HG03097 (cell line): ENCODE results near the gene PIP4K2A.
A peak's percentile ranks its signal among the peaks of the same experiment; 100 is the strongest.

Source experiments
- ATAC-seq: cut with Tn5 transposase; IDR thresholded peaks from one replicate; pipeline ENCODE4 v1.9.1; 2021; ENCODE audit not compliant: unreplicated experiment, low FRiP score

PIP4K2A gene

DNA sequence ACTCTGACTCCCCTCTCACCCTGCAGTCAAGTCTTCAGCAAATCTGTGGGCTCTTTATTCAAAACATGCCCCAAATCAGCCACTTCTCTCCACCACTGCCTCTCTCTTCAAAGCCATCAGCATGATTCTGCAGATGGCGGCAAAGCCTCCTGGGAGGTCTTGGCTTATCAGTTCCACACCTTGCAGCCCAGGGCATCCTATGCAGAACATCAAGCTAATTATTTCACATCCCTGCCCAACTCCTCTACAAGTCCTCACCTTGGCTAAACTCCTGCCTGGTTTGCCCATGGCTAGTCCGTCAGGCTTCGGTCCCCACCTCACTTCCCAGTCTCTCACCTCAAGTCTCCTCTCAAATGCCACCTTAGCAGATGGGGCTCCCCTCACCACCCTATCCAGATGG, 70.2 kb downstream of the PIP4K2A start:
- no peak for ATAC-seq

DNA sequence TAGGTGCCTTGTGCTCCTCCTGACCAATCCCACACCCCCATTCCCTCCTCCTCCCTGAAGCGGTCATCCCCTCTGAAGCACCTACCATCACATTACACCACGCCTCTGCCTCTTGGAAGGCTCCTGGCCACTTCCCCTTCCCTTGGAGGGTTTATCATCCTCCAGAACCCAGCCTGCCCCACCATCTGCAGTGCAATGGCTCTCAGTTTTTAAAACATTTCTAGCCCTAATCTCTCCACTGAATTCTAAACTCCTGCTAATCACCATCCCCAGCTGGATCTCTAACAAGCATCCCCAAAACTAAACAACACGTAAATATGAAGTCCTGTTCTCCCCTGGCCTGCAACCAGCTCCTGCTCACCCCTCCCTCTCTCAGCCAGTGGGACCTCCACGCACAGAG, 70.6 kb downstream of the PIP4K2A start:
- ATAC-seq, result no peak

DNA sequence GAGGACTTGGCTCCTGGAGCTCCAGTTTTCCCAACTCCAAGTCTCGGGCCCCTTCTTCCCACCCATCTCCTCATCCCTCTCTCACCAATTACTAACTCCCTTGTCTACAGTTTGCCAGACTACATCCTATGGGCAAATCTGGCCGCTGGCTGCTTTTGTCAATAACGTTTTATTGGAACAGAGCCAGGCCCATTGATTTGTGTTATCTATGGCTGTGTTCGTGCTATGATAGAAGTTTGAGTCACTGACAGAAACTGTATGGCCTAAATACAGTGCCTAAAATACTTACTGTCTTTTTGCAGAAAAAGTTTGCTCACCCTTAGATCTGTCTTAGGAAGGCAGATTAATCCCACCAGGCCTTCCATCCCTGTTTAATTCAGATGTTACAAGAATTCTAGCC, 71.3 kb downstream of the PIP4K2A start:
- ATAC-seq, result no peak

DNA sequence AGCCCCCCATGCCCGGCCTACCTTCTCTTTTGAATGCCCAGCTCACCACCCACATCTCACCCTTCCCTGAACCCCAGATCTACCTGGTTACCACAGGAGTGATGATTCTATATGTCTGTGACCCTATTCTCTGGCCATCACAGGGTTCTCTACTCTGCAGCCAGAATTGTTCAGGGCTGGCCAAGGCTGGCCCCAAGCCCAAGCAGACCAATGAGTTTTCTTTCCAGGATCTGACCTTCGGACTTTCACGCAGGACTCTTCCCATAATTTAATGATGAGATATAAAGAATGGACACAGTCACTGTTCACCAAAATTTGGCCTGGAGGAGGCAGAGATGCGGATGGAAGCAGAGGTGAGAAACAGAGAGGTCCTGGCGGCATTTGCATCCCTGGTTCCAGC, 72.6 kb downstream of the PIP4K2A start:
- no peak for ATAC-seq

DNA sequence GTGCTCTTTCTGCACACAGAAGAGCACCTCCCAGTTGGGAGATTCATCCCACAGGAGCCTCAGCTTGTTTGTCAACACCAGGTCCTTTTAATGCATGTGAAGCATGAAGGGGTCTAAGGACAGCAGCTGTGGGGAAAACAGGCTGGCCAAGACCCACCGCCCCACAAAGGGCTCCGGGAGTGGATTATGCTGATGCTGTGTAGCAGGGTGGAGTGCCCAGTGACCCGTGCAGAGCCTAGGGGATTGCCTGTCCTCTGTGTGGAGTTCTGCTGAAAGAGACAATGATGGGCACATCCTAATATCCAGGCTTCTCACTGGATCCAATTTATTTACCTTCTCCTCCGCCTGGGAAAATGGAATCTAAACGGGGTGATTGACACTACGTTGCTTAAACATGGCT, 74.0 kb downstream of the PIP4K2A start:
- ATAC-seq, result no peak

DNA sequence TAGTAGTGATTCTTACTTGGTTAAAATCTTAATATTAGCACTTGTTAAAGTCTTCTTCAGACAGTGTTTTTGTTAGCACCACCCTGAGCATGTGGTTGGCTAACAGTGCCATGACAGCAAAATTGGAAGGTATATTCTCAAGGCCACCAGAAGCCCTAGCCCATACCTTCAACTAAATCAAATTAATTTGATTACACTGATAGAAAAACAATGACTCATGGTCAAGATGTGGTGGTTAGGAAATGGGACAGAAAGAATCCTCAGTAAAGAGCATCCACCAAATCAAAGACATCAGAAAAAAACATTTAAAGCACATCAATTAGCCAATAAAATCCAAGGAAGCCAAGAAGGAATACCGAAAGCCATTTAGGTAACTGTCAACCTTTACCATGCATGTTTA, 75.5 kb downstream of the PIP4K2A start:
- ATAC-seq, result no peak

DNA sequence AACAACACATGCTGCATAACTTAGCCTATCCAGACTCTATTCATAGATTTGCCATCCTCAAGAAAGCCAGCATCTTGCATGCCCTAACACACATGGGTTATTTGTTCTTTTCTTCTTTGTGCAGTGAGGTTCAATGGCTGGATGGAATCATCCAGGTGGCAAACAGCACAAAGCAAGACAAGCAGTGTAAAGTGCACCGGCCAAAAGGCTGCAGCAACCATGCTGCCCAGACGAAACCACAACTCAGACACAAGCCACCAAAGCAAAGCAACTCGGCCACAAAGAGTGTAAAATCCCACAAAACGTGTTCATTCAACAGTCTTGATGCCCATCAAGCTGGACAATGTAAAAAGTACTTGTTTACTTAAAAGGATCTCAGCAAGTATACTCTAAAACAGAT, 76.9 kb downstream of the PIP4K2A start:
- no peak for ATAC-seq

DNA sequence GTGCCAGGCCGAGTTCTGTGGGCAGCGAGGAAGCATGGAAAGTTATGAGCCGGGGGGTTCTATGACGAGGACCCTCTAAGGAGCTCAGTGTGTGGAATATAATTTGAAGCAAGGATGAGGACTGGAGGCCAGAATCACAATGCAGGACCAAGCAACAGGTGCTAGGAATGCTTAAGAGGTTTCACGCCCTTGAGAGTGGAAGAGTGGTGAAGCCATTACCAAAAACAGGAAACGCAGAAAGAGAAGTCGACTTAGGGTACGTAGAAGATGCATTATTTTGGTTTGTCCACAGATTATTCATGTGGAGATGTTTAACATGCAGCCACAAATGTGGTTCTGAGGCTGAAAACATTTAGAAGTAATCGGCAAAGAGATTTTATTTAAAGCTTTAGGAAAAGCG, 78.7 kb downstream of the PIP4K2A start:
- no peak for ATAC-seq

DNA sequence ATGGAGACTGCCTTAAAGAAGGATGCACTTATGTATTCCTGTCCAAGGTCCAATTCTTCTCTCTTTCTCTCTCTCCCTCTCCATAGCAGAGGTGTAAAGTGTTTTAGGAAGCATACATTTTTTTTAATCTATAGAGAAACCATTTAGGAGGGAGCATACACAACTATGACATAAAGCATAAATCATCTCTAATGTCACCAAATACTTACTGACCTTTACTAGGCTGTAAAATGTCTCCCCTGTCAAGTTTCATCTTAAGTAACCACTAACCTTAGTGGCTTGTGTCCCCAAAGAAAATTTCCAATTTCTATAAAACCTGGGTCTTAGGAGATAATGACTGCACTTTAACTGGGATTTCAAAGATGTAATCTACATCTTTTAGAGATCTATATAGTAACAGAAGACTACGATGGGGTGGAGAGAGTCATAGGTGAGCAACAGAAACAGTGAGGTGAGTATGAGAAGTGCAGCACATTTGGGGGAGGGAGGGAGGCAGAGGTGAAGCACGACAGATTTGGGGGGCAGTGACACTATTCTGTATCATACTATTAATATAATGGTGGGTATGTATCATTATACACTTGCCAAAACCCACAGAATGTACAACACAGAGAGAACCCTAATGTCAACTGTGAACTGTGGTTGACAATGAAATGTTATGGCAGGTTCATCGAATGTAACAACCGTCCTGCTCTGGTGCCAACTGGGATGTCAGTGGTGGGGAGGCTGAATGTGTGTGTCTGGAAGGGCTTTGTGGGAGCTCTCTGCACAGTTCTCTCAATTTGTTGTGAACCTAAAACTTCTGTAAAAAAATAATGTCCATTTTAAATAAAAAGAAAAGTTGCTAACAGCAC, 79.5 kb downstream of the PIP4K2A start:
- ATAC-seq, result no peak

DNA sequence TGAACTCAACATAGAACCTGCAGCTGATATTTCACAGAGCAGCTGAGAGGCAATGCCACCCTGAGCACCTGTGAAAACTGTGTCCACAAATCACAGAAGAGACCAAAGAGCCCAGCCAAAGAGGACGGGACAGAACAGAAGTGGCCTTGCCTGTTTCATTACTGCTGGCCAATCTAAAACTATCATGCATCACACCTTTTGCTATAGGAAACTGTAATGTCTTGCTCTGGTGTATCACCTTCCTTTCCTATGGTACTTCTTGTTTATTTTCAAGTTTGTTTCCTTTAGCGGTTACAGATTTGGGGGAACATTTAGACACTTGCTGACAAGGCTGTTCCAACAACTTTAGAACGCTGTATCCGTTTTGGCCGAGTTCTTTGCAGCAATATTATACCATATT, 80.3 kb downstream of the PIP4K2A start:
- no peak for ATAC-seq

DNA sequence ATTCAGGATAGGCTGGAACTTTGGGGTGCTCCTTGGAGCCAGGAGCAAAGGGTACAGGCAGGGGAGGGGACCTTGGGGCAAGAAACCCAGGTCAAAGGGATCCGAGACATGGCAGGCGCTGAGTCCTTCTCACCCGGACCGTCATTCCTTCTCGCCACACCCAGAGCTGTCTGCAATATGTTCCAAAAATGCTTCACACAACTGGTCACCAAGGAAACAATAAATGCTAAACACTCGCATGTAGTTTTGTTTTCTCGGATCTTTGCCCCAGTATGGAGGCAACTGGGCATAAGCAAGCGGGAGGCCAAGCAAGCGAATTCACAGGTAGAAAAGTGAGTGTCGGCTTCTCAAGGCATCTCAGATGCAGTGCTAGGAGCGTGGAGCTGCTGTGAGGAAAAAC, 80.8 kb downstream of the PIP4K2A start:
- ATAC-seq, result no peak

DNA sequence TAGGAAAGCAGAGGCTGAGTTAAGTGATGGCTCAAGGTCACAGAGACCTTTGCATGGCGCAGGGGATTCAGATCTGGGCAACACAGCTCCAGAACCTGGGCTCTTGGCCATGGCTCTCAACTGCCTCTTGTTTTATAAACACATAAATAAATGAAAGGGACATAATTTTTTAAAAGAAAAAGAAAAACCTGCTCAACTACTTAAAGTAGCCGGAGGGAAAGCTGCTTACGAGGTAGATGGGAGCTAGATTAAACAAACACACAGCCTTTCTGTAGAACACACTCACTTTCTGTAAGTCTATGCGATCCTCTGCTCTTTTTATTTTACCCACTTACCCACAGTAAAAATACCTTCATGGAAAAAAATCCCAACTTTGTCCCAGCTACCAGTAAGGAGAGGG, 81.3 kb downstream of the PIP4K2A start:
- ATAC-seq, result no peak

DNA sequence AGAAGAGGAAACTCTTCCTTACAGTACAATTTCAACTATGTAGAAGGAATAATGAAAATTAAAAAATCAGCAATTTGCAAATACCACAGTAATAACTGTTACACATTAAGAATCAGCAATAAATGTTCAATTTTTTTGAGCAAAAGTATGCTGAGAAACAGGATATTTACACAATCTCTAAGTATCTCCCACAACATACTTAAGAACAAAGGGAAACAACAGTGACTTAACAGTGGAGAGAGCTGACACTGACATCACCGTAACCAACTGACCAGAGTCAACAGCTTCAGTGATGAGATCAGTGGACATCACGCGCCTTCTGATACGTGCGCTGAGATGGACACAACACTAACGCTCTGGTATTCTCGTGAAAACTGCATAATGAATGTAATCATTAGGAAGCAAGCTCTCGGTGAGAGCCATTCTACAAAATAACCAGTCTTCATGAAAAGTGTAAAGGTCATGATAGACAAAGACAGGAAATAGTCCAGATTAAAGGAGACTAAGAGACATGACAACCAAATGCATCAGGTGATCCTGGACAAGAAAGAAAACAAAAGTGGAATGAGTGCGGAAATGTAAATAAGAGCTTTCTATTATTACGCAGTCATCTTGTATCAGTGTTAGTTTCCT, 82.6 kb downstream of the PIP4K2A start:
- ATAC-seq, result no peak

DNA sequence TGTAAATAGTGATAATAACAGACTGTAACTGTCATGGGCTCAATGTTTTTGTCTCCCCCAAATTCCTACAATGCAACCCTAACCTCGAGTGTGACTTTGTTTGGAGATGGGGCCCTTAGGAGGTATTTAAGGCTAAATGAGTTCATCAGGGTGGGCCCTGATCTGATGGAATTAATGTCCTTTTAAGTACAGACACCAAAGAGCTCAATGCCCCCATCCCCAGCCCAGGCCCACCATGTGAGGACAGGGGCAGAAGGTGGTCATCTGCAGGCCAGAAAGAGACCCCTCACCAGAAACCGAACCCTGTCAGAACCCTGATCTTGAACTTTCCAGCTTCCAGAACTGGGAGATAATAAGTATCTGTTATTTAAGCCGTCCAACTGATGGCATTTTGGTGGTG, 83.2 kb downstream of the PIP4K2A start:
- ATAC-seq, result no peak

DNA sequence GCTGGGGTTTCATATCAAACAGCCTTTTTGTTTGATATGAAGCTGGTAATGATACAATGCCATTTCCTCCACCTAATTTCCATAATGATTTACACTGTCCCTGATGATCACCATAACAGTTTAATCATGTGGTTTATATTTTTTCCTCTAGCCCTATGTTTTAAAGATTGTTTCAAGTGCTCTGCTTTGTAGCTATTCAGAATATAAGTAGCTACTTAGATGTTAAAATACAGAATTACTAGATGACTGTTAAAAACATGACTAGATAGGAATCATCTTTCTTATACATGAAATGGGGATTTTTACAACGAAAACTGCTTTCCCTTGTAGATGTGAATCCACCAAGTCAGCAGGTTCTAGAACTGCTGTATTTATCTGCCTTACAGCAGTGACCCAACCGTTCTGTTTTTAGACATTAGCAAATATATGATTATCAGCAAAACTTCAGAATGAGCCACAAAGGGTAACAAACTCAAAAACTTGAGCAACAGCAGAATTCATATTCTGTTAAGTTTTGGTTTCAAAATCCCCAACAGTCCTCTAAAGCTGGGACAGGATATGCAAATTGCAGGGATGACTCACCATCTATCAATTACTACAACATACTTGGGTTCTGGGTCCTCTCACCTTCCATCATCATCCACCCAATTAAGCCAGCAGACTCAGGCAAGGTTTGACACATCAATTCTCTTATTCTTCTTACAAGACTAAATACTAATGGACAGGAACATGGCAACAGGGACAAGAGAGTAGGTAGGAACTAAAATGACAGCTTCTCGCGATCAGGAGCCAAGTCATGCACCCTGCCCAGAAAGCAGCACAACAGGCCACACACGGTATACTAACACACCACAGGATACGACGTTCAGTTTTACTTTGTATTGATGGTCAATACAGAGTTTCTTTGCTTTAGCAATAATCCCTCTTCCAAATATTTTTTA, 83.9 kb downstream of the PIP4K2A start:
- peak; percentile 85 for ATAC-seq

DNA sequence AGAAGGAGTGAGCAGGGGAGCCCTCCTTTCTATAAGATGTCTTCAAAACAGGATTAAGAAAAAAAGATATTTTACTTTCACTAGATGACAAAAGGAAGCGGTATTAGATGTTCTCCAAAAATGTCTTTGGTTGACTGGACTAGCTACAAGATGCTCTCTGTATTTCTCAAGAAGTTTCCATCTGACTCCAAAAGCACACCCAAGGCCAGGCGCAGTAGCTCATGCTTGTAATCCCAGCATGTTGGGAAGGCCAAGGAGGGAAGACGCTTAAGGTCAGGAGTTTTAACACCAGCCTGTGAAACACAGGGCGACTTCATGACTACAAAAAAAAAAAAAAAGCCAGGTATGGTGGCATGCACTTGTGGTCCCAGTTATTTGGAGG, 84.5 kb downstream of the PIP4K2A start:
- ATAC-seq, result no peak

DNA sequence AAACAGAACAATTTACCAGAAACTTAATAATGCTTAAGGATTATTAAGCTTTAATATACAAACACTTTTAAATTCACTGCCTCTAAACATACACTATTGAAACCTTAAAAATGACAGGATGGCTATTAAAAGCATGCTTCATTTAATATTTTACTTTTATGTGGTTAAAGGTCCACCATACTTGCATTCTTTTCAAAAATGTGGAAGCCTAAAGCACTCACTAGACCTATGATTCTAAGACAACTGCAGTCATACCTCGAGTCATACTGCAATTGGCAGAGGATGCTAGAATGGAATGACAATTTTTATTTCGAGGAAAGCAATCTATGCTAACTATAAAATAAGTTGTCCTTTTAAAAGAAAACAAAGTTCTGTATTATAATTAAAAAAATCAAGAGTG, 85.3 kb downstream of the PIP4K2A start:
- ATAC-seq, result no peak

DNA sequence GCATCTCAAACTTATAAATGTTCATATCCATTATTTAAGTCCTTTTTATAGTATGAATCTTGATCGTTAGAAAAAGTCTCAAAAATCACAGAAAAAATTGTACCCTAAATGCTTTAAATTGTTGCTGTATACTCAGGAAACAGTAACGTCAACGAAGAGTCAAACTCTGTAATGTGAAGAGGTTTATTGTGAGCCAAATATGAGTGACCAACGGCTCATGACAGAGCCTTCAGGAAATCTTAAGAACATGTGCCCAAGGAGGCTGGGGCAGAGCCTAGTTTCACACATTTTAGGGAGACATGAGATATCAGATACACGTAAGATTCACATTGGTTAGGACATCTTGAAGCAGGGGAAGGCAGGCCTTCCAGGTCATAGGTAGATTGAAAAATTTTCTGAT, 86.1 kb downstream of the PIP4K2A start:
- ATAC-seq, result no peak

DNA sequence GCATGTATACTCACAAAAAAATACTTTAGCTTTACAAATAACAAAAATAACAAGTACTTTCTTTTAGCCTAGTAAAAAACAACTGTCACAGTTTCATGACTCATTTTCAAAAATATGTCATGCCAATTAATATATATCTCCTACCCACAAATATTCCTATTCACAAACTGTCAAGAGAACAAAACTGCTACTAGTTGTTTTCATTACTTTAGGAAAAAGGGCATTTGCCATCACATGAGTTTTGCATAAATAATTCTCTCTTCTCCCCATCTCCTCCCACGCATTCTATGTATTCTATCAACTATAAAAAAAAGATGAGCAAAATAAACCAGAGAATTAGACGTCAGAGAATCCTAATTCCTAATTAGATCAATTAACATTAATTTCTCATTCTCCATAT, 87.6 kb downstream of the PIP4K2A start:
- ATAC-seq, result no peak

DNA sequence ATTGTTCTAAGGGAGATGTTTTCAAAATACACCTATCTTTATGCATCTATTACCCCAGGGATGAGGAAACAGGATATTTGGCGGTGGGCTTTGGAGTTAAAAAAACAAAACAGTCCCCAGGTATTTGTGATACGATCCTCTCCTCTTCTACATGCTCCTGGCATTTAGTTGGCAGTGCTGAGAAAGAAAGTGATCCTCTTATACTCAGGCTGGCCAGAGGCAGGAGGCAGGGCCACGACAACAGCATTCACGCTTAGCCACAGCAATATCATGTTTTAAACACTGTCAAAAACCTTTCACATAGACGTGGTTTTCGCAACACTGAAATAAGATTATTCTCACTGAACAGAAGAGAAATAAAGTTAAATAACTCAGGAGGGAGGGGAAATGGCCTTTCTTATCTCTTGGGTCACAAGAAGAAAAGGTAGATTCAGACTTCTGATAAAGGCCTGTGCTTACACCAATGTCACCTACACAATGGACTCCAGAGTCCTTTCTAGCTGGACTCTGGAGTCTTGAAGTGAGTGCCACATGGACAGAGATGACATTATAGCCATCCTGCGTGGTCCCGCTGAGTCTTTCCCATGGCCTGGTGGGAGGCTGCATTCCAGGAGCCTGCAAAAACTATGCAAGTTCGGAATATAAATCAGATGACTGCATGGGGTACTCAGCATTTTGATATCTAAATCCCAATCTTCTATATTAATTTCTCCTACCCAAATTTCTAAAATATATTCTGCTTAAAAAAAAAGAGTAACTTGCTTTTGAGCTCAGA, 88.7 kb downstream of the PIP4K2A start:
- ATAC-seq, result no peak
